ENCODE data around the gene SNAP23.
A peak's percentile ranks its signal among the peaks of the same experiment; 100 is the strongest.

Gene SNAP23

DNA sequence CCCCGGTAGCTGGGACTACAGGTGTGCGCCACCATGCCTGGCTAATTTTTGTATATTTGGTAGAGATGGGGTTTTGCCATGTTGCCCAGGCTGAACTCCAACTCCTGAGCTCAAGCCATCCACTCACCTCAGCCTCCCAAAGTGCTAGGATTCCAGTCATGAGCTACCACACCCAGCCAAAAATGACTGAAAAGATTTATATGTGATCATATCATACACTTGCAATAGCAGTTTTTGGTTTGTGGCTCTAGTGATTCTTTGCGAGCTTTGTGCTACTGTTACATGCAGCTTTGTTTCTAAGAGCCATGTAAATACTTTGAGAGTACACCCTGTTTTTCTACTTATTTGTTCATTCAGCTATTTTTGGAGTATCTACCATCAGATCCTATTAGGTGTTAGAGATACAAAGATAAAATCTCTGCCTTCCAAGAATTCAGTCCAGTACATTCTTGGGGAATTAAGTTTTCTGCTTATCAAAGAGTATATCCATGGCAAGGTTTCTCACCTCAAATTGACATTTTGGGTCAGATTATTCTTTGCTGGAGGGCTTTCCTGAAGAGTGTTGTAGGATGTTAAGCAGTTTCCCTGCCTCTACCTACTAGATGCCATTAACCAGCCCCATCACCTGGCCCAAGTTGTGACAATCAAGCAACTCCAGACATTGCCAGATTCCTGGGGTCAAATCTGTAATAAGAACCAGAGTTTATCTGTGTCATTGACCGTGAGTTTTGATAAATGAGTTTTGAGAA is 15.0 kb downstream of the SNAP23 start:
- TF ChIP-seq, protein P1, sequence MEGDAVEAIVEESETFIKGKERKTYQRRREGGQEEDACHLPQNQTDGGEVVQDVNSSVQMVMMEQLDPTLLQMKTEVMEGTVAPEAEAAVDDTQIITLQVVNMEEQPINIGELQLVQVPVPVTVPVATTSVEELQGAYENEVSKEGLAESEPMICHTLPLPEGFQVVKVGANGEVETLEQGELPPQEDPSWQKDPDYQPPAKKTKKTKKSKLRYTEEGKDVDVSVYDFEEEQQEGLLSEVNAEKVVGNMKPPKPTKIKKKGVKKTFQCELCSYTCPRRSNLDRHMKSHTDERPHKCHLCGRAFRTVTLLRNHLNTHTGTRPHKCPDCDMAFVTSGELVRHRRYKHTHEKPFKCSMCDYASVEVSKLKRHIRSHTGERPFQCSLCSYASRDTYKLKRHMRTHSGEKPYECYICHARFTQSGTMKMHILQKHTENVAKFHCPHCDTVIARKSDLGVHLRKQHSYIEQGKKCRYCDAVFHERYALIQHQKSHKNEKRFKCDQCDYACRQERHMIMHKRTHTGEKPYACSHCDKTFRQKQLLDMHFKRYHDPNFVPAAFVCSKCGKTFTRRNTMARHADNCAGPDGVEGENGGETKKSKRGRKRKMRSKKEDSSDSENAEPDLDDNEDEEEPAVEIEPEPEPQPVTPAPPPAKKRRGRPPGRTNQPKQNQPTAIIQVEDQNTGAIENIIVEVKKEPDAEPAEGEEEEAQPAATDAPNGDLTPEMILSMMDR (IDR thresholded peaks at IDR 0.05; ENCODE audit: low read depth, low read length, missing control alignments): no peak
- Histone ChIP-seq H3K27me3 (replicated peaks) (no peaks in the 10 kb centered on the region), H3K4me3 (ENCODE audit: low read depth, low read length) (no peak overlapping the region), H3K27ac (peak overlapping the region; percentile 75), H3K36me3 (replicated peaks) (peaks cover 21% of the 10 kb centered on the region)
- no peak for DNase-seq
- in situ Hi-C loops (cut with HindIII; ENCODE audit: low pct_ligation_motif_present, low sequenced_read_pairs): no loop called here

DNA sequence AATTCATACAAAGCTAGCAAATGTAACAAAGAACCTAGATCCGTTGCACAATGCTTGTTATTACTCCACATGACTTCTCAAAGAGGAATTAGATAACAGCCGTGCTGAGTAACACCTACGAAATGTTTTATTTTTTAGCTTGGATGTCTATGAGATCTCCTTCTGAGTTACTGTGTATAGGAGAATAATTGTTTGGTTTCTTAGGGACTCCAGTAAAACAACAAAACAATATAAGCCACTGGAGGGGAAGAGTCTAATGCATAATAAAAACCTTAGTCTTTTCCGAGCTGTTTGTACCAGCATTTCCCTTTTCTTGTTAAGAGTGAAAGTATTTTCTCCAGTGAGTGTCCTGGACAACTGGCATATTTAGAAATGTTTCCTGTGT is 15.6 kb downstream of the SNAP23 start:
- no peaks in the 10 kb centered on the region for H3K27me3 ChIP-seq (replicated peaks)
- peak; percentile 63 for DNase-seq
- H3K36me3 ChIP-seq (replicated peaks): peaks cover 21% of the 10 kb centered on the region
- peak overlapping the region; percentile 75 for H3K27ac ChIP-seq
- no peak overlapping the region for H3K4me3 ChIP-seq (ENCODE audit: low read depth, low read length)
- in situ Hi-C loops (cut with HindIII; ENCODE audit: low pct_ligation_motif_present, low sequenced_read_pairs): no loop called here
- TF ChIP-seq, protein P1 (IDR thresholded peaks at IDR 0.05; ENCODE audit: low read depth, low read length, missing control alignments): no peak

DNA sequence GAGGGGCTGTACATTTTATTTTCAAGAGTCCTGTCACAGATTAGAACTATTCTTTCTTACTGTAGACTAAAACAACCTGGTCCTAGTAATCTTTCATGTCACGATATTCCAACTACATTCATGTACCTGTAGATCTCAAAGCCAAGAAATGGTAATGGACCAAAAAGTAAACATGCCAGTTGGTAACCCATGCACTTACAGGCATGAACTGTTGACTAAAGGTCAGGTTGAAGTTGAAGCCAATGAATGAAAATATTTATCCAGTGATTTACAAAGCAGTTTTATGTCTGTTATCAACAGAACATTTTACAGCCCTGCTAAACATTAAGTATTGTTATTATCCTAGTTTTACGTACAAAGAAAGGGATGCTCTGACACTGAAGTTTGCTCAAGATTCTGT is 27.9 kb downstream of the SNAP23 start:
- in situ Hi-C loops (cut with HindIII; ENCODE audit: low pct_ligation_motif_present, low sequenced_read_pairs): no loop called here
- peaks cover 35% of the 10 kb centered on the region for H3K36me3 ChIP-seq (replicated peaks)
- no peak for DNase-seq
- H3K4me3 ChIP-seq (ENCODE audit: low read depth, low read length): no peak overlapping the region
- no peaks in the 10 kb centered on the region for H3K27me3 ChIP-seq (replicated peaks)
- TF ChIP-seq, protein P1 (IDR thresholded peaks at IDR 0.05; ENCODE audit: low read depth, low read length, missing control alignments): no peak
- no peak overlapping the region for H3K27ac ChIP-seq

DNA sequence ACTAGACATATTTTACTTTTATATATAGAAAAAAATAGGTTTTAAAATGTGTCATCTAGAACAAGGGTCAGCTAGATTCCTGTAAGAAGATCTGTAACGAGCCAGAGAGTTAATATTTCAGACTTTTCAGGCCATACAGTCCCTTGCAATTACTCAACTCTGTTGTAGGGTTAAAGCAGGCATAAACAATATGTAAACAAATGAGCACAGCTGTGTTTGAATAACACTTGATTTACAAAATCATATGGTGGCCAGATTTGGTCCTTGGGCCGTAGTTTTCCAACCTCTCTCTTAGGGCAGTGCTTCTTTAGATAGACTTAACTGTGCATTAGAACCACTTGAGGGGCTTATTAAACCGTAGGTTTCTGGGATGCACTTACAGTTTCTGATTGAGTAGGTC is 33.5 kb downstream of the SNAP23 start:
- peaks cover 40% of the 10 kb centered on the region for H3K36me3 ChIP-seq (replicated peaks)

DNA sequence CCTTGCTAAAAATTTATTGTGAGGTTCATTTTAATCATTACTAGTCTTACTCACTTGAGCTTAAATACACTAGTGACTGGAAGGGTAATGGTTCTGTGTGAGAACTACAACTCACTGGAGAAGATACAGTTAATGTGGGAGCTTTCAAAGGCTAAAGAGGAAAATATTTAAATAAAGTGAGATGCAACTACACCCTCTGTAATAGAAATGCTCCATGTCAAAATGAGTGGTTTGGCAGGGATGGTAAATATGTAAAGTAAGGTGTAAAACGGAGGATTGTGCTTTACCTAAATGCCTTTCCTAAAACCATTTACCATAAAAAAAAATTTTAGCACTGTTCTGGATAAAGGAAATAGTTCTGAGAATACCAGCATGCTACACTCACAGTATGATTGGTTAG is 37.8 kb downstream of the SNAP23 start:
- Histone ChIP-seq H3K27ac (no peak overlapping the region), H3K4me3 (ENCODE audit: low read depth, low read length) (no peak overlapping the region), H3K36me3 (replicated peaks) (peaks cover 30% of the 10 kb centered on the region), H3K27me3 (replicated peaks) (no peaks in the 10 kb centered on the region)
- DNase-seq: no peak
- in situ Hi-C loops (cut with HindIII; ENCODE audit: low pct_ligation_motif_present, low sequenced_read_pairs): no loop called here
- TF ChIP-seq, protein P1 (IDR thresholded peaks at IDR 0.05; ENCODE audit: low read depth, low read length, missing control alignments): no peak

More for the DNA sequence above, 33.5 kb downstream of the SNAP23 start:
- DNase-seq: no peak
- in situ Hi-C loops (cut with HindIII; ENCODE audit: low pct_ligation_motif_present, low sequenced_read_pairs): no loop called here
- no peak overlapping the region for H3K27ac ChIP-seq
- H3K27me3 ChIP-seq (replicated peaks): no peaks in the 10 kb centered on the region
- H3K4me3 ChIP-seq (ENCODE audit: low read depth, low read length): no peak overlapping the region
- TF ChIP-seq, protein P1 (IDR thresholded peaks at IDR 0.05; ENCODE audit: low read depth, low read length, missing control alignments): no peak

All from brain microvascular endothelial cell (primary cell).